GM18505 (cell line): ENCODE data around the gene OTUD3.

Experiments
- ATAC-seq: cut with Tn5 transposase; IDR thresholded peaks from one replicate; pipeline ENCODE4 v1.9.1; 2021; ENCODE audit not compliant: unreplicated experiment
- POLR2A ChIP-seq: IDR thresholded peaks from 4 replicates; pipeline ENCODE4 v1.6.1; 2011; ENCODE audit warnings: borderline replicate concordance; ENCODE audit not compliant: insufficient read depth, insufficient read length; ENCODE audit errors: extremely low read depth

OTUD3 gene

GRCh38 chr1:19936061-19936750 lies 54.0 kb downstream of the OTUD3 start:
- no peak for TF ChIP-seq POLR2A
- ATAC-seq = no peak

GRCh38 chr1:19938472-19938871 lies 56.3 kb downstream of the OTUD3 start:
- TF ChIP-seq POLR2A = no peak
- ATAC-seq = no peak

- no peak for ATAC-seq
- TF ChIP-seq POLR2A = no peak
Measured at GRCh38 chr1:19940486-19941205, 58.5 kb downstream of the OTUD3 start.

GRCh38 chr1:19941206-19941568 lies 59.0 kb downstream of the OTUD3 start:
- TF ChIP-seq POLR2A = no peak
- ATAC-seq = no peak

GRCh38 chr1:19942088-19942487 lies 59.9 kb downstream of the OTUD3 start:
- TF ChIP-seq POLR2A = no peak
- ATAC-seq = no peak

GRCh38 chr1:19942657-19943056 lies 60.5 kb downstream of the OTUD3 start:
- no peak for TF ChIP-seq POLR2A
- ATAC-seq = no peak

- ATAC-seq = no peak
- TF ChIP-seq POLR2A = no peak
Measured at GRCh38 chr1:19945914-19946313, 63.7 kb downstream of the OTUD3 start.

- TF ChIP-seq POLR2A = no peak
- ATAC-seq = no peak
Measured at GRCh38 chr1:19946331-19946751, 64.1 kb downstream of the OTUD3 start.

- no peak for TF ChIP-seq POLR2A
Measured at GRCh38 chr1:19946971-19947370, 64.8 kb downstream of the OTUD3 start.

GRCh38 chr1:19949016-19949415 lies 66.8 kb downstream of the OTUD3 start:
- no peak for ATAC-seq
- no peak for TF ChIP-seq POLR2A

More at GRCh38 chr1:19946971-19947370, 64.8 kb downstream of the OTUD3 start:
- ATAC-seq = no peak

- no peak for TF ChIP-seq POLR2A
- ATAC-seq = no peak
Measured at GRCh38 chr1:19954059-19954458, 71.9 kb downstream of the OTUD3 start.

GRCh38 chr1:19955534-19956170 lies 73.5 kb downstream of the OTUD3 start:
- no peak for ATAC-seq

GRCh38 chr1:19957779-19958178 lies 75.6 kb downstream of the OTUD3 start:
- ATAC-seq = no peak
- no peak for TF ChIP-seq POLR2A

More at GRCh38 chr1:19955534-19956170, 73.5 kb downstream of the OTUD3 start:
- TF ChIP-seq POLR2A = no peak

- TF ChIP-seq POLR2A = no peak
- no peak for ATAC-seq
Measured at GRCh38 chr1:19960591-19960990, 78.4 kb downstream of the OTUD3 start.
